Activated CD4-positive, alpha-beta T cell treated with anti-CD3 and anti-CD28 coated beads for 24 hours (primary cell): Measurements from ENCODE around the gene CYP1A2.
A peak's percentile ranks its signal among the peaks of the same experiment; 100 is the strongest.
"Not testable (repeated sequence)": the region's sequence is repeated elsewhere in the genome, so short reads cannot be mapped to it uniquely, and the experiment has no call there.

Experiments
- DNase-seq, 2 donors: peaks; one replicate each; pipeline ENCODE4 v3.0.0-alpha.2; 2020; ENCODE audit warnings: low read depth in 2 of 2

The CYP1A2 gene

GRCh38 chr15:74735305-74735704 lies 13.3 kb upstream of the CYP1A2 start:
- no peak for DNase-seq

- not testable (repeated sequence) for DNase-seq
These were observed 10.4 kb upstream of the CYP1A2 start for GRCh38 chr15:74738239-74738638.

GRCh38 chr15:74742422-74742821 lies 6.2 kb upstream of the CYP1A2 start:
- DNase-seq: no peak

- no peak for DNase-seq
These were observed 2.3 kb upstream of the CYP1A2 start for GRCh38 chr15:74746389-74746788.

GRCh38 chr15:74749832-74750231 lies 1.2 kb downstream of the CYP1A2 start:
- DNase-seq: no peak

- DNase-seq: no peak
These were observed 2.1 kb downstream of the CYP1A2 start for GRCh38 chr15:74750751-74751150.

GRCh38 chr15:74752011-74752410 lies 3.4 kb downstream of the CYP1A2 start:
- DNase-seq: no peak

GRCh38 chr15:74752531-74752930 lies 3.9 kb downstream of the CYP1A2 start:
- DNase-seq: no peak

GRCh38 chr15:74754593-74755215 lies 6.1 kb downstream of the CYP1A2 start:
- no peak for DNase-seq

GRCh38 chr15:74758736-74759135 lies 10.1 kb downstream of the CYP1A2 start:
- no peak for DNase-seq

GRCh38 chr15:74762791-74763150 lies 14.1 kb downstream of the CYP1A2 start:
- DNase-seq: no peak

- DNase-seq: no peak
These were observed 14.8 kb downstream of the CYP1A2 start for GRCh38 chr15:74763416-74763815.

- no peak for DNase-seq
These were observed 18.8 kb downstream of the CYP1A2 start for GRCh38 chr15:74767167-74768098.

GRCh38 chr15:74768099-74768770 lies 19.6 kb downstream of the CYP1A2 start:
- no peak for DNase-seq

- DNase-seq: peak in 1 of 2 donors; percentile 59
These were observed 20.2 kb downstream of the CYP1A2 start for GRCh38 chr15:74768771-74769342.

GRCh38 chr15:74769463-74770025 lies 20.9 kb downstream of the CYP1A2 start:
- no peak for DNase-seq

GRCh38 chr15:74770211-74770903 lies 21.7 kb downstream of the CYP1A2 start:
- DNase-seq: no peak

- no peak for DNase-seq
These were observed 24.7 kb downstream of the CYP1A2 start for GRCh38 chr15:74773329-74773728.

GRCh38 chr15:74773731-74774252 lies 25.1 kb downstream of the CYP1A2 start:
- DNase-seq: no peak

- DNase-seq: no peak
These were observed 26.5 kb downstream of the CYP1A2 start for GRCh38 chr15:74775132-74775562.

- DNase-seq: no peak
These were observed 27.2 kb downstream of the CYP1A2 start for GRCh38 chr15:74775894-74776293.
